Ovary (tissue), 3 donors: ENCODE measurements around the gene RAB40C.

Experiments
- CTCF ChIP-seq, 3 donors: fragments of 450-650 bp in 2 of 3; fragments of 200-600 bp in 1 of 3; IDR thresholded peaks; one replicate each; pipeline versions ENCODE4 v1.5.1 to v1.8.0; 2016 to 2022; ENCODE audit warnings: antibody characterized with exemption in 3 of 3, mild to moderate bottlenecking in 1 of 3
- EP300 ChIP-seq: sonication (generic); formaldehyde crosslinking; IDR thresholded peaks from one replicate; pipeline ENCODE4 v1.6.1; 2017; ENCODE audit warnings: antibody characterized with exemption
- donor health status: DM: no; HTN: no; CAD: no.

- TF ChIP-seq CTCF (IDR thresholded peaks at IDR 0.05) (no peak), EP300 (no peak)
These were observed 6.3 kb downstream of the RAB40C start for GRCh38 chr16:595942-596735.
